Fibroblast of peridontal ligament (primary cell): Measurements from ENCODE around the gene ANKRD2.
A peak's percentile ranks its signal among the peaks of the same experiment; 100 is the strongest.
"Not testable (repeated sequence)": the region's sequence is repeated elsewhere in the genome, so short reads cannot be mapped to it uniquely, and the experiment has no call there.

Source experiments
- DNase-seq: peaks from one replicate; pipeline ENCODE4 v3.0.0-alpha.2; 2010; ENCODE audit errors: extremely low read depth

Gene ANKRD2, protein sequence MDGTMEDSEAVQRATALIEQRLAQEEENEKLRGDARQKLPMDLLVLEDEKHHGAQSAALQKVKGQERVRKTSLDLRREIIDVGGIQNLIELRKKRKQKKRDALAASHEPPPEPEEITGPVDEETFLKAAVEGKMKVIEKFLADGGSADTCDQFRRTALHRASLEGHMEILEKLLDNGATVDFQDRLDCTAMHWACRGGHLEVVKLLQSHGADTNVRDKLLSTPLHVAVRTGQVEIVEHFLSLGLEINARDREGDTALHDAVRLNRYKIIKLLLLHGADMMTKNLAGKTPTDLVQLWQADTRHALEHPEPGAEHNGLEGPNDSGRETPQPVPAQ

DNA sequence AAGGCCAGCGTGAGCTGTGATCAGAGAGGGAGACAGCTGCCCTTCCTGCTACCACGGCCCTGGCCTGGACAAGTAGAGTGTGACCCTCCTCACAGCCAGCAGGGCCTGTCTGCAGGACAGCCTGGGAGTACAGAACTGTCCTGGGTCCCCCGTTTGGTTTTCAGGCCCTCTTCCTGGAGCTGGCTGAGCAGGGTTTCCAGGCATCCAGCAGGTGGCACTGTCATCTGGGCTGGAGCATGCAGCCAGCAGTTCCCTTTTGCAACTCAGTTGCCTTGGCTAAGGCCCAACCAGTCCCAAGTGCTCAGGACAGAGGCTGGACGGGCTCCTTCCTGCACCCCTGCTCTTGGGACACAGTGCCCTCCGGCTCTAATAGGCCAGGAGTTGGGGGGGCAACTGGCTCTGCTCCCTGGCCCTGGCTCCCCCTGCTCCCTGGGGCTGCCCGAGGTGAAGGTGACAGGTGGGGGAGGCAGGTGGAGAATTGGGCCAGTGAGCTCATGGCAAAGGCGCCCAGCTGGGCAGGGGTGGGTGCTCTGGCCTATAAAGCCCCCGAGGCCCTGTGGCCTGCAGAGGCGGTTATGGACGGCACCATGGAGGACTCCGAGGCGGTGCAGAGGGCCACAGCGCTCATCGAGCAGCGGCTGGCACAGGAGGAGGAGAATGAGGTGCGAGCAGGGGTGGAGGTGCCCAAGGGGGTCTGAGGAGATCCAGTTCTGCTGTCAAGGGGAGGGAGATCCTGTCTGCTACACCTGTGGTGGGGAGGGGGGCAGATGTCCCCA lies at the start of gene ANKRD2:
TSS of gene ANKRD2 (plus strand) at position 566 of the 776 bp plus-strand sequence. CDS start at position 576, 10 bp downstream.
- peak; percentile 80 for DNase-seq

DNA sequence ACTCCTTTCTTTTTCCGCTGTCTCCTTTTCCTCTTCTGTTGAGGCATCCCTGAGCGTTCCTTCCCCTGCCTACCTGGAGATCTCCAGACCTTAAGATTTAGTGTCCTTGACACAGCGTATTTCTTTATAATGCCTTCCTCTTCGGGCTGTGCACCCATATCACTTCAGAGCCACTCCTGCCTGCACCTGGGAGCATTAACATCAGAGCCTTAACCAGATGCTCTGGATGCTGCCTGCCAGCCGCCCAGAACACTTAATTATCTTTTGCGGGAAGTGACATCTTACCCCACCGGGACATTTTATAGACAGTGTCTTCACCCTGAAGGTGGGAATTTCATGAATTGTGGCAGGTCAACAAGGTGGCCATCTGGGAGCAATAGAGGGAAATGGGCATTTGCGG lies 49.6 kb upstream of the ANKRD2 start:
- DNase-seq: no peak

DNA sequence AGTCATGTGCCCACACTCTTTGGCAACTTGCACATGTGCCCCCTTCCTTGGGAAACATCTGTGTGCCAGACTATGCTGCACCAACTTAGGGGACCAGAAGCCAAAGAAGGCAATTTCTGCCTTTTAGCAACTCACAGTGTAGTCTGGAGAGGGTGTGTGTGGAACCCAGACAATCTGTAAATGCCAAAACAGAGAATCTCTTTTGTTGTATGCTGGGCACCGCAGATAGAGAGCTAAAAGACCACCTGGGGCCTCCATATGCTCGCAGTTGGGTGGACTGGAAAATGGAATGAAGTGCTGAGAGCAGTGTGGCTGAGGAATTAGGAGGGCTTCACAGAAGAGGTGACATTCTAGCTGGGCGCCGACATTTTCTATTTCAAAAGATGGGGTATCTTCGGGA lies 47.5 kb upstream of the ANKRD2 start:
- DNase-seq: no peak

DNA sequence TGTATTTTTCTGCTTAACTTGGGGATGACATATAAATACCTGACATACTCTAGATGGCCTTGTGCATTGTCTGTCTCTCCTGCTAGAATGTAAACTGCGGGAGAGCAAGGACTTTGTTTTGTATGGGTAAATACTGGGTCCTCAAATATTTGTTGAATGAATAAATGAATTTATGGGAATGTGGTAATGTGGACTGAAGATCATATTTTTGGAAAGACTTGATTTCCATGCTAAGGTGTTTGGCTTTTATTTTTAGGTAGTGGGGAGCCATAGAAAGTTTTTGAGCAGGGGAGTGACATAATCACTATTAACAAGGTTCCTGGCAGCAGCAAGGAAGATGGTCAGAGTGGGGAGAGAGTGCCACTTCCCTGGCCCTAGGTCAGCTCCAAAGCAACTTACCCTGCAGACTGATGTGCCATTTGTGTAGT lies 46.9 kb upstream of the ANKRD2 start:
- DNase-seq: no peak

DNA sequence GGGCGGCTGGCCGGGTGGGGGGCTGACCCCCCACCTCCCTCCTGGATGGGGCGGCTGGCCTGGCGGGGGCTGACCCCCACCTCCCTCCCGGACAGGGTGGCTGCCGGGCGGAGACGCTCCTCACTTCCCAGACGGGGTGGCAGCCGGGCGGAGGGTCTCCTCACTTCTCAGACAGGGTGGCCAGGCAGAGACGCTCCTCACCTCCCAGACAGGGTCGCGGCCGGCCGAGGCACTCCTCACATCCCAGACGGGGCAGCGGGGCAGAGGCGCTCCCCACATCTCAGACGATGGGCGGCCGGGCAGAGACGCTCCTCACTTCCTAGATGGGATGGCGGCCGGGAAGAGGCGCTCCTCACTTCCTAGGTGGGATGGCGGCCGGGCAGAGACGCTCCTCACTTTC lies 43.7 kb upstream of the ANKRD2 start:
- DNase-seq: not testable (repeated sequence)

DNA sequence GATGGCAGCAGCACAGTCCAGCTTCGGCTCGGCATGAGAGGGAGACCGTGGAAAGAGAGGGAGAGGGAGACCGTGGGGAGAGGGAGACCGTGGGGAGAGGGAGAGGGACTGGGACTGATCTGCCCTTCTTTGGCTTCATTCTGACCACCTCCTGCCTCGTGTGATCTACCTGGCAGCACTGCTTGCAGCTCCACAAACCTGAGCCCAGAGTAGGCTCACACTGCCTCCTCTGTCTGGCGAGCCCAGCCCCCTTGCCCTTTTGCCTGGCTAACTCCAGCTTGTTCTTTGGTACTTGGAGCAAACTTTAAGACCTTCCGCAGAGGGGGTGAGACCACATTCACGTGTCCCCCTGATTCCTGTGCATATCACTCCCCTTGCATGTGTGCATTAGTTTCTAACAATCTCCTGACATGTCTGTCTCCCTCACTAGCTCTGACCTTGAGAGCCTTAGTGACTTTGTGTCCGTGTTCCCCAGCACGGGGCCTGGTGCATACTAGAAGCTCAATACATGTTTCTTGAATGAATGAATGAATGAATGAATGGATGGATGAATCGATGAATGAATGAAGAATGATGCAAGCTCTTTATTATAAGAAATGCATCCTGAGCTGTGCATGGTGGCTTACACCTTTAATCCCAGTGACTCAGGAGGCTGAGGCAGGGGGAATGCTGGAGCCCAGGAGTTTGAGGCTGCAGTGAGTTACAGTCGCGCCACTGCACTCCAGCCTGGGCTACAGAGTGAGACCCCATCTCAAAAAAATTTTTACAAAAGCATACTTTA lies 42.7 kb upstream of the ANKRD2 start:
- DNase-seq: no peak

DNA sequence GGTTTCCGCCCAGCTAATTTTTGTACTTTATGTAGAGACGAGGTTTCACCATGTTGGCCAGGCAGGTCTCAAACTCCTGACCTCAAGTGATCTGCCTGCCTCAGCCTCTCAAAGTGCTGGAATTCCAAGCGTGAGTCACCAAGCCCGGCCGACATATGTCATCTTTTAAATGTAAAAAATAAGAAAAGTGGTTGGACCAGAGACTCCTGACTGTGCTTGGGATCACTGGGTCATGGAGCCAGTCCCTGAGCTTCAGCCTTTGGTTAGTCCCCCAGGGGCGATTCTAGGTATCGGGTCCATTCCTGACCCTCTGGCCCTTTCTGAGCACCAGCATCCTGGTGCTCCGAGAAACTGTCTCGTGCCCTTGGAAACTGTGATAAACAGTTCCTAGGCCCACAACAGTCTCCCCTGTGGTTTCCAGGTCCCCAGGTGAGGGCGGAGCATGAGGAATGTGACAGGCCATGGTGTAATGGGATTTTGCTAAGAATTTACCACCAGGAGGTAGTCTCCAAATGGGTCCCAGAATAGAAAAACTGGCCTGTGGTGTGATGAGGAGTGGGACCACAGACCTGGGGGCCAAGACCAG lies 41.1 kb upstream of the ANKRD2 start:
- DNase-seq: no peak

DNA sequence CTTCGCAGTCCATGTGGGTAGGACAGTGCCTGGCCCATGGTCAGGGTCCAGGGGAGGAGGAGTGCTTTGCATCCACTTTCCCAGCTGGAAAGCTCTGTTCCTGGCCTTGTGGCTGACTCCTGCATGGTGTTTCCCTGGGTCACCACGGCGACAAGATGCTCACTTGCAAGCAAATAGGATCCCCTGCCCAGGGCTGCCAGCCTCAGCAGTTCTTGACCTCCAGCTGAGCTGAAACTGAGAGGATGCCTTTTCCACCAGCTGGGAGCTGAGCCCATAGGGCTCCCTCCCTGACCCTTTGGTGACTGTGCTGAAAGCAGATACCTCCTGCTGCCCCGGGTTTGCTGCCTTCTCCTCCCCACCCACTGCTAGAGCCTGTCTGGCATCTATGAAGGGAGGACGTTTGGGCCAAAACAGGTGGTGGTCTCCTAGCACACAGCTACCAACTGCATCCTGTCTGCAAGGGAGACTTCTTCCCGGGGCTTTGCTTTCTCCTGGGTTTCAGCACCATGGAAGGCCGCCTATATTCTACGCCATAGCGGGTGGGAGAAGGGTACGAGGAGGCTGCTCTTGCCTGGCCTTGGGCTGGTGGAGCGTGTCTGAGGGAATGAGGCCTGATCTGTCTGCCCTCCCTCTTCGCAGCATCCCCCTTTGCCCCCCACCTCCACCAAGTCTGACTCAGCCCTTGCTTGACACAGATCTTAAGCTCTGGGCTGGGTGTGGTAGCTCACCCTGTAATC lies 39.5 kb upstream of the ANKRD2 start:
- peak; percentile 77 for DNase-seq

DNA sequence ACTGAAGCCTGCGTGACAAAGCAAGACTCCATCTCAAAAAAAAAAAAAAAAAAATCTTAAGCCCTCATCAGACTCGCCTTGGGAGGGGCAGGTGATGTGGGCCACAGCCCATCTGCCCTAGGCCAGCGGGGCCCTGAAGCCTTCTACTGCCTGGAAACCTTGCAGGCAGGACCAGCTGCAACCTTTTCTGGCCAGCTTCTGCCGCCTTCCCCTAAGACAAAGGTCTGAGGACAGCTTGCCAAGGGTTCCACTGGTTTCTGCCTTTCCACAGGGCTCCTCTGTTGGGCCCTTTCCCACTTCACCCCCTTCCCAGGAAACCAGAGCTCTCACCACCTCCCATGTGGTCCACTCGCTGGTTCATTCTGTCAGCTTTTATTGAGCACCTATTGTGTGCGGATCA lies 38.7 kb upstream of the ANKRD2 start:
- DNase-seq: no peak

DNA sequence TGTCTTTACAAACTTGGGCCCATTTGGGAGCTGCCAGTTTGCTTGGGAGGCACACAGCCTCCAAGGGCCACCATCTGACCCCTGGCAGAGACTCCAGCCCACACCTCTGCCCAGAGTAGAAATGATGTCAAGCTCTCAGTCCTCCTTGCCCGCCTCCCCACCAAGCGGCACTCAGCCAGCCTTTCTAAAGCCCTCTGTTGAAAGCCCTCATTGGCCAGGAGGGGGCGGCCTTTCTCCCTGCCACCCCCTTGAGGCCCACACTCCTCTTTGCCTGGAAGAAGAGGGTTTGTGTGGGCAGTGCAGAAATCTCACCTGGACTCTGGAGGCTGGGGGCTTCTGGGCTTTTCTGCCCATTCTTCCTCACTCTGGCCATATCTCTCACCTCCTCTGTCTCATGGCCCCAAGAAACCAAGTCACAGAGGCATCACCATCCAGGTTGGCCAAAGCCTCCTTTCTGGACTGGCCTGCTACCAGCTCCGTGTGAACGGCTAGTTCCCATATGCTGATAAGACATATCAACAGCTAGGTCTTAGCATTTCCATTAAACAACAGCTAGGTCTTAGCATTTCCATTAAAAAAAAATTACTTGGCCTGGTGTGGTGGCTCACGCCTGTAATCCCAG lies 37.7 kb upstream of the ANKRD2 start:
- DNase-seq: no peak

DNA sequence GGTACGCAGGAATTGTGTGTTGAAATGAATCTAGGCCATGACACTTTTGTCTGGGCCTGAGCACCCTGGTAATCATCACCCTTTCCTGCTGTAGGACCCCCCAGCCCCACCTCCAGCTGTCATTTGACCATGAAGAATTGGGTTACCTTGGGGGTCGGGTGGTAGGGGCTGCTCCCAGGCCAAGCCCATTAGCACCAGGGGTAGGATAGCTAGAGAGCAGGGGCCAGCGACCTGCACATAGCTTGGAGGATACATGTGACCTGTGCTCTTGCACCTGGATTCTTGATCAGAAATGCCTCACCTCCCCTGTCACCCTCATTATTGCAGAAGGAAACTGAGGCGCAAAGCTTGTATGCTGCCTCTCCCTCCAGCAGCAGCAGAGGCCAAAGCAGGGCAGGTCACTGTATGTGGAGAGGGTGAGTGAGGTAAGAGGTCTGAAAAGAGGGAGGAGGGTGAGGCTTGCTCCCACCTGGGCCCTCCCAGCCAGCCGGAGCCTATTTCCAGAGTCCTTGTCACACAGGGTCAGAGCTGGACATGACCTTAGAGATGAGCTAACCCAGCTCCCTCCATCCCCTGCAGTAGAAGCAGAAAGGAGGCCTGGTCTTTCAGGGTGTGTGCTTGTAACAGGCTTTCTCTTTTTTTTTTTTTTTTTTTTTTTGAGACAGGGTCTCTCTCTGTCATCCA lies 35.3 kb upstream of the ANKRD2 start:
- DNase-seq: no peak

DNA sequence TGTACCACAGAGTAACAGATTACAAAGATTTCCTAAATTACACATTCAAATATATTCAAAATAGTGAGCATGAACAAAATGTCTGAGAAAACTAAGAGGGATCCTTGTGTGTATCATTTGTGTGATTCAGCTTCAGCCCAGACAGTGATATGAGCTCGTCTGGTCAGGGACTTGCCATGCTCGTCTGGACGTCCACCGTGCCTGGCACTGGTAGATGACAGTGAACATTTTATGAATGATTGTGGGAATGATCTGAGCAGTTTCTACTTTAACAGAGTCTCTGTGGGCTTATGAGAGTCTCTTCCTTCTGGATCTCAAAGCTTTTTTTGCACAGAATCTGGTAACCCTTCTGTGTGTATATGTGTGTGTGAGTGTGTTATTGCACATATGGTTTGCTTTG lies 34.2 kb upstream of the ANKRD2 start:
- DNase-seq: no peak

DNA sequence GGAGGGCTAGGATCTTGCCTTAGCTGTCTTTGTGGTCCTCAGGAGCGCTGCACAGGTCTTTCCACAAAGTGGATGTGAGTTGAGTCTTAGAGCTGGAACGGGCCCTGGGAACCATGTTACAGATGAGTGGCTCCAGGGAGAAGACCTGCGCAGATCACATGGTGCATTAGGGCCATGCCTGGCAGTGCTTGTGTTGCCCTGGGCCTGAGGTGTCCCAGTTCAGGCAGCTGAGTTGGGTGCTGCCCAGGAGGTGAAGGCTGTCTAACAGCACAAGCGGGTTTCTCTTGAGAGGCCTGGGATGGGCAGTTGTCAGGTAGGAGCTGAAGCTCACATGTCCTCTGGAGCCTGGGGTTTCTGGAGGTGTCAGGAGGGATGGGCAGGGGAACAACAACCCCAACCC lies 33.7 kb upstream of the ANKRD2 start:
- DNase-seq: no peak

DNA sequence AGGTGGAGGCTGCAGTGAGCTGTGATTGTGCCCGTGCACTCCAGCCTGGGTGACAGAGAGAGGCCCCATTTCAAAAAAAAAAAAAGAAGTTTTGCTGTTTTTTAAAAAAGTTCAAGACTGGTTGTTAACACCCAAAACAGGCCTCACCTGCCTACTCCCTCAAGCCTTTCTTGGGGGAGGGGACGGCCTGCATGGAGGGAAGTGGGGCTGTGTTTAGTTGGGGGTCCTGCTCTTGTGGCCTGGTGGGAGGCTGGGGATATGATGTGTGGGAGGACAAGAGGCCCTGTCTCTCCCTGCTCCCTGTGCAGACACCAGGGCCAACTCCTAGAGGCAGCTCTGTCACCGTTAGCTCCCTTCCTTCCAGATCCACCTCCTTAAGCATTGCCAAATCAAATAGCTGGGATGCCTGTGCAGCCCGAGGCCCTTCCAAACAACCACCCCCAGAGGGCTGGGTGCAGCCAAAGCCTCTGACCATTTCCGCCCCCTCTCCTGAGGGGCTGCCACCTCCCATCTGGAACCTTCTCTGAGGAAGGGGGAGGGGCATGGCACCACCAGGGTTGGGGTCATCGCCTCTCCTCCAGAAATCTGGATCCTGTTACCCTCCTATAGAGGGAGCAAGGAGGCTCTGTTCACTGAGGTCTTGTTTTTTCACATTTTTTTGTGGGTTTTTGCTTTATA lies 32.9 kb upstream of the ANKRD2 start:
- peak; percentile 73 for DNase-seq

DNA sequence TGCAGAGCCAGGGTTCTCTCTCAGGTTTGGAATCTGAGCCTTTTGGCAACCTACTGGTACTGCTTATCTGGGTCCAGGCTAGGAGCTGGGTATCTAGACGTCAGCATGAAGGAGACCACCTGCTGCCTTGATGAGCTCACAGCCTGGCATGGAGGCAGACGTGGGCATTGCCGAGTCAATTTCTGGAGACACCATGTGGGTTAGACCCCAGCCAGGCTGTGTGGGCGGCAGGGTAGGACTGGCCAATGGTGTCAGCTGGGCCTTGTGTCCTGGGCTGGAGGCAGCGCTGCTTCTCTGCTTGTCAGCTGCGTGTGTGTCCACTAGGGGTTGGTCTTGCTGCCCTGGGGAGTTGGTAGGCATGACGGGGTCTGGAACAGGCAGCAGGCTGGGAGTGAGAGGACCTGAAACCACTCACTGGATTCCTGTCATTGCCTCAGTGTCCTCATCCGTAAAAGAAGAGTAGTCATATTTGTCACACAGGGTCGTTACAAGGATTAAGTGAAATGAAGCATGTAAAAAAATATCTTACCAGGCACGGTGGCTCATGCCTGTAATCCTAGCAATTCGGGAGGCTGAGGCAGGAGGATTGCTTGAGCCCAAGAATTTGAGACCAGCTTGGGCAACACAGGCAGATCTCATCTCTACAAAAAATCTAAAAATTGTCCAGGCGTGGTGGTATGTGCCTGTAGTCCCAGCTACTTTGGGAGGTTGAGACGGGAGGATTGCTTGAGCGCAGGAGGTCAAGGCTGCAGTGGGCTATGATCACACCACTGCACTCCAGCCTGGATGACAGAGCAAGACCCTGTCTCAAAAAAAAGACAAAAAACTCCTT lies 31.7 kb upstream of the ANKRD2 start:
- DNase-seq: no peak

DNA sequence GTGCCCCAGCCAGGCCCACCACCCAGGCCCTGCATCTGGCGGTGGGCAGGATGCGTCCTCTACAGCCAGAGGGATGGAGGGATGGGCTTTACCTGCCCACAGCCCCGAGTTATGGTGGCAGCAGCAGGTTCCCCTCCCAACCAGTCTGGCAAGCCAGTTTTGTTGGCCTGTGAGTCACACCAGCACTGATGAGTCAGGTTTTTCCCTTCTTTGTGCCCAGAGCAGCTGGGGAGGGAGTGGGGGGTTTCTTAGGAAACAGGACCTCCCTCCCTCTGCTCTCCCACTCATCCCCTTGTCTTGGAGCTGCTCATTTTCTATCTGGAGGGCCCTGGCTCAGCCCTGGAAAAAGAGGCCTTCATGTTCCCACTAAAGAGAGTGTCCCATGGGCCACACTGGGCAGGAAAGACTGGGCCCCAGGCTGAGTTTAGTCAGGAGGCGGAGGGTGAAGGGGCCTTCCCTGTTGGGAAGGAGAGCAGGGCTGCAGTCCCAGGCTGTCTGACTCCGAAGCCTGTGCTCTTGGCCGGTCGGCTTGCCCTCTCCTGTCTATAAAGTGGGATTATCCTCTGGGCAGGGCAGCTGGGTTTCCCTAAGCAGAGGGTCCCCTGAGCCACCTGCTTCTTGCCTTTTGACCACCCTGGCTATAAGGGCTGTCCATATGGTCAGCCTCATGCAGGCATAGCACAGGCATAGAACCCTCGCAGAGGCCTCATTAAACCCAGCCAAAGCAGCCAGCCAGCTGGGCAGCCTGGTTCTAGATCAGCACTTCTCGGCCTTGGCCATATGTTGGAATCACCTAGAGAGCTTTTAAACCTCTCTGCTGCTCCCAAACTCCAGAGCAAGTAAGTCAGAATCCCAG lies 30.2 kb upstream of the ANKRD2 start:
- peak; percentile 93 for DNase-seq

DNA sequence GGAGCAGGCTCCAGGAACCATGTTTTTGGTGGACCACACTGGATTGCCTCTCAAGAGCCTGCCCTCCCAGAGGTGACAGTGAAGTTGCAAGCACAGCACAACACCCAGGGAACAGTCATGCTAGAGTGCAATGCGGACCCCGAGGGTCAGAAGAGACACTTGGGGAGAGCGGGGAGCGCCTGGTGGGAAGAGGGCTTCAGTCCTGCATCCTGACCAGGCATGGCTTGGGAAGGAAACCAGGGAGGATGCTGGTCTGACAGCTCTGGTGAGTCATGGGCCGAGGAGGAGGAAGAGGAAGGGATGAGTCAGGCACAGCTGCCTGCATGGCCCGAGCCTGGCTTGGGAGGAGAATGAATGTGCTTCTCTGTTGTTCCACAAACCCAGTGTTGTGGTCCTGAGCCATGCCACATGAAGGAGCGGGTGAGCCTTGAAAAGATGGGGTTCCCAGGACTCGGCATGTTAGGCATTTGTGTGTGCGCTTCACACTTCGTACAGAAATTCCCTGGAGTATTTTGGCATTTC lies 29.5 kb upstream of the ANKRD2 start:
- DNase-seq: peak; percentile 93
